WTC11 (cell line): Measurements from ENCODE around the gene ITGA1. TPM values are rescaled to one million over a fixed set of nuclear protein-coding genes. Genes with fewer than 3 reads are reported as not detected.

Experiments used
- ATAC-seq: fragments of 200-7000 bp; cut with Tn5 transposase; 2 replicates; pipeline ENCODE4 v1.10.0; 2021; ENCODE audit warnings: mild to moderate bottlenecking, moderate library complexity
- CTCF ChIA-PET: fragments of 300-600 bp; sonication (Branson Sonifier 250); formaldehyde crosslinking; loops from one replicate; lab custom pipeline; 2021; ENCODE audit warnings: antibody characterized with exemption; lab: Charles Lee
- POLR2A ChIA-PET: fragments of 350-600 bp; sonication (Branson Sonifier 250); formaldehyde crosslinking; loops from one replicate; lab custom pipeline; 2021; ENCODE audit warnings: antibody characterized with exemption; lab: Charles Lee
- DNase-seq: peaks from one replicate; pipeline ENCODE4 v3.0.0; 2021; ENCODE audit warnings: low spot score
- H3K27ac Mint-ChIP-seq: 2 replicates; pipeline ENCODE4 v1.8.0; 2021; ENCODE audit warnings: mixed read lengths
- H3K27me3 Mint-ChIP-seq: 2 replicates; pipeline ENCODE4 v1.8.0; 2021; ENCODE audit warnings: low read depth, mild to moderate bottlenecking, moderate library complexity, mixed read lengths
- H3K36me3 Mint-ChIP-seq: 2 replicates; pipeline ENCODE4 v1.8.0; 2021; ENCODE audit warnings: mixed read lengths
- H3K4me1 Mint-ChIP-seq: 2 replicates; pipeline ENCODE4 v1.8.0; 2022; ENCODE audit warnings: mixed read lengths
- H3K4me3 Mint-ChIP-seq: 2 replicates; pipeline ENCODE4 v1.8.0; 2021; ENCODE audit warnings: mild to moderate bottlenecking, moderate library complexity, mixed read lengths
- H3K9me3 Mint-ChIP-seq: 2 replicates; pipeline ENCODE4 v1.8.0; 2021; ENCODE audit warnings: mixed read lengths
- CDX4 ChIP-seq: fragments of 250-450 bp; sonication (Bioruptor Pico); IDR thresholded peaks from 2 replicates; pipeline ENCODE4 v1.9.0; 2021; ENCODE audit warnings: moderate library complexity, mild to moderate bottlenecking, inconsistent platforms, borderline replicate concordance
- CREB1 ChIP-seq: sonication (generic); formaldehyde crosslinking; IDR thresholded peaks from 2 replicates; pipeline ENCODE4 v1.8.0; 2023; ENCODE audit warnings: mild to moderate bottlenecking, missing genetic modification reagents
- E2F1 ChIP-seq: sonication (generic); formaldehyde crosslinking; IDR thresholded peaks from 2 replicates; pipeline ENCODE4 v1.8.0; 2022; ENCODE audit warnings: mild to moderate bottlenecking, missing genetic modification reagents
- FOXJ3 ChIP-seq: sonication (generic); formaldehyde crosslinking; IDR thresholded peaks from 2 replicates; pipeline ENCODE4 v1.9.0; 2021; ENCODE audit warnings: missing genetic modification reagents, mild to moderate bottlenecking, borderline replicate concordance
- FOXP1 ChIP-seq: sonication (generic); formaldehyde crosslinking; IDR thresholded peaks from 2 replicates; pipeline ENCODE4 v1.8.0; 2022; ENCODE audit warnings: missing genetic modification reagents, mild to moderate bottlenecking, moderate library complexity, borderline replicate concordance
- GRHL2 ChIP-seq: fragments of 250-450 bp; sonication (Bioruptor Pico); IDR thresholded peaks from 2 replicates; pipeline ENCODE4 v1.8.0; 2022; ENCODE audit warnings: mild to moderate bottlenecking, moderate library complexity; ENCODE audit not compliant: insufficient replicate concordance, severe bottlenecking
- GTF2I ChIP-seq: fragments of 250-450 bp; sonication (Bioruptor Pico); conservative IDR thresholded peaks from 2 replicates; pipeline ENCODE4 v1.4.0; 2021; ENCODE audit warnings: mild to moderate bottlenecking
- JAZF1 ChIP-seq: fragments of 250-450 bp; sonication (Bioruptor Pico); IDR thresholded peaks from 2 replicates; pipeline ENCODE4 v1.9.0; 2021; ENCODE audit warnings: moderate library complexity, mild to moderate bottlenecking, inconsistent platforms
- MAX ChIP-seq: sonication (generic); formaldehyde crosslinking; IDR thresholded peaks from 2 replicates; pipeline ENCODE4 v1.8.0; 2022; ENCODE audit warnings: mild to moderate bottlenecking, missing genetic modification reagents
- NFATC4 ChIP-seq: fragments of 250-450 bp; sonication (Bioruptor Pico); IDR thresholded peaks from 2 replicates; pipeline ENCODE4 v1.9.0; 2021; ENCODE audit warnings: mild to moderate bottlenecking
- NFE2L1 ChIP-seq: sonication (generic); formaldehyde crosslinking; IDR thresholded peaks from 2 replicates; pipeline ENCODE4 v1.8.1; 2023; ENCODE audit warnings: missing genetic modification reagents
- NR1H2 ChIP-seq: sonication (generic); formaldehyde crosslinking; IDR thresholded peaks from 2 replicates; pipeline ENCODE4 v1.9.0; 2021; ENCODE audit warnings: mild to moderate bottlenecking, moderate library complexity, missing genetic modification reagents
- NR3C1 ChIP-seq: sonication (generic); formaldehyde crosslinking; conservative IDR thresholded peaks from 2 replicates; pipeline ENCODE4 v1.8.1; 2023; ENCODE audit warnings: low read depth, mild to moderate bottlenecking, missing genetic modification reagents
- OVOL2 ChIP-seq: fragments of 250-450 bp; sonication (Bioruptor Pico); IDR thresholded peaks from 2 replicates; pipeline ENCODE4 v1.9.0; 2021; ENCODE audit warnings: mild to moderate bottlenecking, borderline replicate concordance
- PREB ChIP-seq: sonication (generic); formaldehyde crosslinking; IDR thresholded peaks from 2 replicates; pipeline ENCODE4 v1.8.1; 2022; ENCODE audit warnings: mild to moderate bottlenecking, missing genetic modification reagents, moderate library complexity, borderline replicate concordance
- SMAD4 ChIP-seq: sonication (generic); formaldehyde crosslinking; IDR thresholded peaks from 2 replicates; pipeline ENCODE4 v1.8.0; 2022; ENCODE audit warnings: mild to moderate bottlenecking, missing genetic modification reagents
- SP1 ChIP-seq: sonication (generic); formaldehyde crosslinking; conservative IDR thresholded peaks from 2 replicates; pipeline ENCODE4 v1.8.1; 2022; ENCODE audit warnings: missing genetic modification reagents
- TCF7 ChIP-seq: sonication (generic); formaldehyde crosslinking; IDR thresholded peaks from 2 replicates; pipeline ENCODE4 v1.8.0; 2022; ENCODE audit warnings: mild to moderate bottlenecking, low read depth, missing genetic modification reagents, moderate library complexity
- USF2 ChIP-seq: sonication (generic); formaldehyde crosslinking; IDR thresholded peaks from 2 replicates; pipeline ENCODE4 v1.8.1; 2023; ENCODE audit warnings: mild to moderate bottlenecking, missing genetic modification reagents, moderate library complexity
- ZBTB21 ChIP-seq: sonication (generic); formaldehyde crosslinking; IDR thresholded peaks from 2 replicates; pipeline ENCODE4 v1.8.1; 2023; ENCODE audit warnings: mild to moderate bottlenecking, missing genetic modification reagents, borderline replicate concordance
- ZMAT4 ChIP-seq: fragments of 250-450 bp; sonication (Bioruptor Pico); IDR thresholded peaks from 2 replicates; pipeline ENCODE4 v1.9.0; 2021; ENCODE audit warnings: mild to moderate bottlenecking
- ZNF121 ChIP-seq: sonication (generic); formaldehyde crosslinking; IDR thresholded peaks from 2 replicates; pipeline ENCODE4 v1.8.0; 2023; ENCODE audit warnings: missing genetic modification reagents
- ZNF138 ChIP-seq: sonication (generic); formaldehyde crosslinking; conservative IDR thresholded peaks from 2 replicates; pipeline ENCODE4 v1.8.1; 2022; ENCODE audit warnings: mild to moderate bottlenecking, moderate library complexity, missing genetic modification reagents
- ZNF263 ChIP-seq: sonication (generic); formaldehyde crosslinking; IDR thresholded peaks from 2 replicates; pipeline ENCODE4 v1.8.1; 2022; ENCODE audit warnings: low read depth, mild to moderate bottlenecking, moderate library complexity, missing genetic modification reagents
- ZNF396 ChIP-seq: fragments of 250-450 bp; sonication (Bioruptor Pico); IDR thresholded peaks from 2 replicates; pipeline ENCODE4 v1.8.0; 2021; ENCODE audit warnings: mild to moderate bottlenecking, moderate library complexity, borderline replicate concordance
- ZNF423 ChIP-seq: fragments of 250-450 bp; sonication (Bioruptor Pico); IDR thresholded peaks from 2 replicates; pipeline ENCODE4 v2.1.2; 2022; ENCODE audit warnings: mild to moderate bottlenecking, moderate library complexity
- ZNF425 ChIP-seq: fragments of 250-450 bp; sonication (Bioruptor Pico); conservative IDR thresholded peaks from 2 replicates; pipeline ENCODE4 v1.9.0; 2021; ENCODE audit warnings: mild to moderate bottlenecking
- ZNF512 ChIP-seq: sonication (generic); formaldehyde crosslinking; IDR thresholded peaks from 2 replicates; pipeline ENCODE4 v1.8.1; 2022; ENCODE audit warnings: missing genetic modification reagents, borderline replicate concordance
- ZNF671 ChIP-seq: fragments of 250-450 bp; sonication (Bioruptor Pico); IDR thresholded peaks from 2 replicates; pipeline ENCODE4 v1.8.0; 2021; ENCODE audit warnings: mild to moderate bottlenecking
- total RNA-seq: library from RNA; stranded (reverse); gene quantifications from 3 replicates; pipeline ENCODE4 v1.2.3, GENCODE V29; 2021

Gene ITGA1
- total RNA-seq, 1 experiment from 2014 or later: 6.5 TPM

- Mint-ChIP-seq H3K27me3 (no peaks in the 10 kb centered on the region), H3K9me3 (no peaks in the 10 kb centered on the region), H3K4me1 (peaks cover 7% of the 10 kb centered on the region), H3K27ac (no peak overlapping the region), H3K4me3 (no peak overlapping the region), H3K36me3 (no peaks in the 10 kb centered on the region)
- POLR2A ChIA-PET: no interaction called here
- DNase-seq (no peak), ATAC-seq (no peak)
- CTCF ChIA-PET: no interaction called here
- TF ChIP-seq ZNF263 (CRISPR knock-in tag) (no peak), TCF7 (CRISPR knock-in tag) (no peak), MAX (CRISPR knock-in tag) (no peak), PREB (CRISPR knock-in tag) (no peak), OVOL2 (CRISPR knock-in tag) (no peak), GTF2I (CRISPR knock-in tag) (no peak), NR1H2 (CRISPR knock-in tag) (no peak), USF2 (CRISPR knock-in tag) (no peak), GRHL2 (CRISPR knock-in tag) (no peak), ZMAT4 (no peak), ZNF138 (CRISPR knock-in tag) (no peak), NFATC4 (CRISPR knock-in tag) (no peak), ZNF121 (CRISPR knock-in tag) (no peak), ZNF423 (CRISPR knock-in tag) (no peak), E2F1 (CRISPR knock-in tag) (no peak), NFE2L1 (CRISPR knock-in tag) (no peak), CREB1 (no peak), JAZF1 (CRISPR knock-in tag) (no peak)
These were observed 22.2 kb downstream of the ITGA1 start for GRCh38 chr5:52809884-52810283.

- Mint-ChIP-seq H3K4me1 (peaks cover 2% of the 10 kb centered on the region; the same call in 1 of the 2 replicates), H3K27me3 (no peaks in the 10 kb centered on the region), H3K4me3 (no peak overlapping the region), H3K9me3 (no peaks in the 10 kb centered on the region), H3K27ac (no peak overlapping the region), H3K36me3 (no peaks in the 10 kb centered on the region)
- DNase-seq: no peak
- ChIA-PET POLR2A (no interaction called here), CTCF (no interaction called here)
- no peak for ATAC-seq
- TF ChIP-seq ZMAT4: no peak
- TF ChIP-seq SMAD4: no peak
- no peak for TF ChIP-seq FOXJ3 (CRISPR knock-in tag)
- TF ChIP-seq NR3C1 (CRISPR knock-in tag): no peak
- no peak for TF ChIP-seq ZBTB21 (CRISPR knock-in tag)
- no peak for TF ChIP-seq ZNF396 (CRISPR knock-in tag)
- no peak for TF ChIP-seq CDX4 (CRISPR knock-in tag)
- TF ChIP-seq SP1: no peak
- no peak for TF ChIP-seq ZNF671
- TF ChIP-seq ZNF425 (CRISPR knock-in tag): no peak
- no peak for TF ChIP-seq FOXP1
- TF ChIP-seq ZNF512 (CRISPR knock-in tag): no peak
- TF ChIP-seq ZNF423 (CRISPR knock-in tag): no peak
These were observed 22.7 kb downstream of the ITGA1 start for GRCh38 chr5:52810426-52810825.
